ENCODE data around the gene DCX. TPM values are rescaled to one million over a fixed set of nuclear protein-coding genes. Genes with fewer than 3 reads are reported as not detected.
"Not testable (repeated sequence)": the region's sequence is repeated elsewhere in the genome, so short reads cannot be mapped to it uniquely, and the experiment has no call there.

Gene DCX
- total and polyA plus RNA-seq, 4 donors: 0.01 to 1.6 TPM; not detected in 2

DNA sequence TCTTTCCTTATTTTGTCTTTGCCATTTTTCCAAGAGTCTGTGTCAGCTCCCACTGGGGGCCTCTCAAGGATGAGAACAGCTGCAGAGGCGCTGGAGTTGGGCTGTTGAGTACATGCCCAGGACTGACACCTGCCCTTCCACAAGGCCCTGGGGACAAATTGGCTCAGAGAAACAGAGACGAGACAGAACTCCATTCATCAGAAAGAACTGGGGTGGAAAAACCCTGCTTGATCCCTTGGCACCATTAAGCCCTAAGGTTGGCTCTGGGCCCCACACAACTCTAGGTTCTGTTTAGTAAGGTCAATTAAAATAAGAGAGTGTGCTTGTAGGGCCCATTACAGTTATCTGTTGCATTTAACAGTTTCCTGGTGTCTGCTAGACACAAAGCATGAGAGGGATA is 63.6 kb downstream of the DCX start:
- Histone ChIP-seq H3K4me3 (no peak overlapping the region), H3K4me1 (ENCODE audit: control insufficient read depth in 5 of 5, insufficient read depth in 5 of 5, low read length in 5 of 5) (no peaks in the 10 kb centered on the region), H3K27me3 (ENCODE audit: control insufficient read depth in 3 of 3, insufficient read depth in 3 of 3, low read length in 2 of 3) (peaks cover 4 to 26% (median 8%) of the 10 kb centered on the region in 3 donors), H3K36me3 (ENCODE audit: control insufficient read depth in 4 of 4, insufficient read depth in 4 of 4, low read length in 4 of 4) (no peaks in the 10 kb centered on the region), H3K9me3 (ENCODE audit: control insufficient read depth in 4 of 4, insufficient read depth in 3 of 4, low read length in 3 of 4) (no peaks in the 10 kb centered on the region), H3K9ac (ENCODE audit: insufficient read depth in 1 of 2, low read length in 2 of 2) (no peak overlapping the region), H3K27ac (ENCODE audit: low read depth in 1 of 2, low read length in 1 of 2) (no peak overlapping the region)
- no peak for DNase-seq
- WGBS, 2 donors: 53 to 77% methylated on average over 2 of the region's 2 CpGs
- TF ChIP-seq, protein P1, sequence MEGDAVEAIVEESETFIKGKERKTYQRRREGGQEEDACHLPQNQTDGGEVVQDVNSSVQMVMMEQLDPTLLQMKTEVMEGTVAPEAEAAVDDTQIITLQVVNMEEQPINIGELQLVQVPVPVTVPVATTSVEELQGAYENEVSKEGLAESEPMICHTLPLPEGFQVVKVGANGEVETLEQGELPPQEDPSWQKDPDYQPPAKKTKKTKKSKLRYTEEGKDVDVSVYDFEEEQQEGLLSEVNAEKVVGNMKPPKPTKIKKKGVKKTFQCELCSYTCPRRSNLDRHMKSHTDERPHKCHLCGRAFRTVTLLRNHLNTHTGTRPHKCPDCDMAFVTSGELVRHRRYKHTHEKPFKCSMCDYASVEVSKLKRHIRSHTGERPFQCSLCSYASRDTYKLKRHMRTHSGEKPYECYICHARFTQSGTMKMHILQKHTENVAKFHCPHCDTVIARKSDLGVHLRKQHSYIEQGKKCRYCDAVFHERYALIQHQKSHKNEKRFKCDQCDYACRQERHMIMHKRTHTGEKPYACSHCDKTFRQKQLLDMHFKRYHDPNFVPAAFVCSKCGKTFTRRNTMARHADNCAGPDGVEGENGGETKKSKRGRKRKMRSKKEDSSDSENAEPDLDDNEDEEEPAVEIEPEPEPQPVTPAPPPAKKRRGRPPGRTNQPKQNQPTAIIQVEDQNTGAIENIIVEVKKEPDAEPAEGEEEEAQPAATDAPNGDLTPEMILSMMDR (IDR thresholded peaks at IDR 0.05; ENCODE audit: control extremely low read depth, extremely low read depth): no peak
- no peak for ATAC-seq (ENCODE audit: insufficient read depth, low FRiP score)

DNA sequence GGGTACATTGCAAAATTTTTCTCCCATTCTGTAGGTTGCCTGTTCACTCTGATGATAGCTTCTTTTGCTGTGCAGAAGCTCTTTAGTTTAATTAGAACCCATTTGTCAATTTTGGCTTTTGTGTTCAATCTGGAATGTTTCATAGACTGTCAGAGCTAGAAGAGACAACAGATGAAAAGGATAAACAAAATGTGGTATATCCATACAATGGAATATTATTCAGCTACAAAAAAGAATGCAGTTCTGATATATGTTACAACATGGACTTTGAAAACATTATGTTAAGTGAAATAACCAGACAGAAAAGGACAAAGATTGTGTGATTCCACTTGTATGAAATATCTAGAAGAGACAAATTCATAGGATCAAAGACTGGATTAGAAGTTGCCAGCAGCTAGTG is 65.8 kb downstream of the DCX start:
- H3K9ac ChIP-seq (ENCODE audit: insufficient read depth in 1 of 2, low read length in 2 of 2); H3K4me1 ChIP-seq (ENCODE audit: control insufficient read depth in 5 of 5, insufficient read depth in 5 of 5, low read length in 5 of 5); H3K27ac ChIP-seq (ENCODE audit: low read depth in 1 of 2, low read length in 1 of 2); H3K36me3 ChIP-seq (ENCODE audit: control insufficient read depth in 4 of 4, insufficient read depth in 4 of 4, low read length in 4 of 4); DNase-seq; ATAC-seq (ENCODE audit: insufficient read depth, low FRiP score); H3K4me3 ChIP-seq; H3K9me3 ChIP-seq (ENCODE audit: control insufficient read depth in 4 of 4, insufficient read depth in 3 of 4, low read length in 3 of 4): not testable (repeated sequence)
- H3K27me3 ChIP-seq (ENCODE audit: control insufficient read depth in 3 of 3, insufficient read depth in 3 of 3, low read length in 2 of 3): peaks cover 3 to 19% (median 4%) of the 10 kb centered on the region in 3 donors

DNA sequence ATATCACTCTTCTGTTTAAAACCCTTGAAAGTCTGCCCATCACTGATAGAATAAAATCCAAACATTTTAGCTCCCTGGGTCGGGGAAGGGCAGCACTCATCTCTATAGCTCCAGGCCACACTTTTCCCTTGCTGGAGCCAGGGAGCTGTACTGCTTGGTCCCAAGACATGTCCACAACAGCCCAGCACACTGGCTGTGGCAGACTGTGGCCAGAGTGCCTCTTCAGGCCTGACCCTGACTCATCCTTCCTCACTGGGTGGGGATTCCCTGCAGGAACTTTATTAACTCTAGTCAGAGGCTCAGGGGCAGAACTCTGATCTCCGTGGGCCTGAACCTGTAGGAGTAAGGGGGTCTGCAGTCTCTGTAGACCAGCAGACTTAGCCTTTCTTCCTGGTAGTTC is 71.9 kb downstream of the DCX start:
- peaks cover 0 to 2% (median 0%) of the 10 kb centered on the region in 4 donors for H3K9me3 ChIP-seq (ENCODE audit: control insufficient read depth in 4 of 4, insufficient read depth in 3 of 4, low read length in 3 of 4)
- 57 to 74% methylated on average over 2 of the region's 2 CpGs for WGBS, 2 donors
- H3K9ac ChIP-seq (ENCODE audit: insufficient read depth in 1 of 2, low read length in 2 of 2): no peak overlapping the region
- no peaks in the 10 kb centered on the region for H3K4me1 ChIP-seq (ENCODE audit: control insufficient read depth in 5 of 5, insufficient read depth in 5 of 5, low read length in 5 of 5)
- no peaks in the 10 kb centered on the region for H3K36me3 ChIP-seq (ENCODE audit: control insufficient read depth in 4 of 4, insufficient read depth in 4 of 4, low read length in 4 of 4)
- no peak for ATAC-seq (ENCODE audit: insufficient read depth, low FRiP score)
- no peak overlapping the region for H3K27ac ChIP-seq (ENCODE audit: low read depth in 1 of 2, low read length in 1 of 2)
- H3K27me3 ChIP-seq (ENCODE audit: control insufficient read depth in 3 of 3, insufficient read depth in 3 of 3, low read length in 2 of 3): peaks cover 0 to 32% (median 11%) of the 10 kb centered on the region in 3 donors
- DNase-seq: no peak
- TF ChIP-seq, protein P1 (IDR thresholded peaks at IDR 0.05; ENCODE audit: control extremely low read depth, extremely low read depth): no peak
- no peak overlapping the region for H3K4me3 ChIP-seq

- ATAC-seq (ENCODE audit: insufficient read depth, low FRiP score): no peak
- H3K27ac ChIP-seq (ENCODE audit: low read depth in 1 of 2, low read length in 1 of 2): no peak overlapping the region
- no peak overlapping the region for H3K9ac ChIP-seq (ENCODE audit: insufficient read depth in 1 of 2, low read length in 2 of 2)
- H3K36me3 ChIP-seq (ENCODE audit: control insufficient read depth in 4 of 4, insufficient read depth in 4 of 4, low read length in 4 of 4): no peaks in the 10 kb centered on the region
- DNase-seq: no peak
- TF ChIP-seq, protein P1 (IDR thresholded peaks at IDR 0.05; ENCODE audit: control extremely low read depth, extremely low read depth): no peak
- no peak overlapping the region for H3K4me3 ChIP-seq
- peaks cover 0 to 35% (median 11%) of the 10 kb centered on the region in 3 donors for H3K27me3 ChIP-seq (ENCODE audit: control insufficient read depth in 3 of 3, insufficient read depth in 3 of 3, low read length in 2 of 3)
- H3K9me3 ChIP-seq (ENCODE audit: control insufficient read depth in 4 of 4, insufficient read depth in 3 of 4, low read length in 3 of 4): peaks cover 0 to 2% (median 0%) of the 10 kb centered on the region in 4 donors
- no peaks in the 10 kb centered on the region for H3K4me1 ChIP-seq (ENCODE audit: control insufficient read depth in 5 of 5, insufficient read depth in 5 of 5, low read length in 5 of 5)
Observed at GRCh38 chrX:111339212-111339611, 72.8 kb downstream of the DCX start.

Data from lung (tissue), 12 donors.